HEK293 (cell line): ENCODE measurements around the gene MYO3A.

ENCODE experiments used
- CTCF ChIP-seq: fragments of 450-650 bp; formaldehyde crosslinking; IDR thresholded peaks from 2 replicates; pipeline ENCODE4 v1.5.1; 2016; ENCODE audit warnings: missing biosample characterization, missing genetic modification characterization
- HOXA7 ChIP-seq: sonication (generic); formaldehyde crosslinking; IDR thresholded peaks from 2 replicates; pipeline ENCODE4 v1.8.1; 2022; ENCODE audit warnings: missing genetic modification reagents, borderline replicate concordance
- PRDM10 ChIP-seq: fragments of 450-650 bp; formaldehyde crosslinking; IDR thresholded peaks from 2 replicates; pipeline ENCODE4 v1.5.1; 2016; ENCODE audit warnings: missing biosample characterization, missing genetic modification characterization
- TCF7L2 ChIP-seq: IDR thresholded peaks from 2 replicates; pipeline ENCODE4 v1.6.1; 2011; ENCODE audit warnings: low read depth, mild to moderate bottlenecking, inconsistent platforms, low read length, moderate library complexity, borderline replicate concordance
- ZNF239 ChIP-seq: fragments of 450-650 bp; formaldehyde crosslinking; IDR thresholded peaks from 2 replicates; pipeline ENCODE4 v1.5.1; 2016; ENCODE audit warnings: missing biosample characterization, missing genetic modification characterization
- ZNF274 ChIP-seq, 2 experiments: fragments of 200-500 bp in 1 of 2; fragments of 450-650 bp in 1 of 2; sonication (Bioruptor generic) in 1 of 2; formaldehyde crosslinking in 1 of 2; IDR thresholded peaks; 2 replicates each; pipeline versions ENCODE4 v1.5.1 to v1.6.1; 2014 to 2016; ENCODE audit warnings: borderline replicate concordance in 1 of 2, inconsistent platforms in 1 of 2, low read length in 1 of 2, missing biosample characterization in 1 of 2, missing genetic modification characterization in 1 of 2
- ZNF530 ChIP-seq: fragments of 450-650 bp; formaldehyde crosslinking; IDR thresholded peaks from 2 replicates; pipeline ENCODE4 v1.5.1; 2016; ENCODE audit warnings: low read depth, missing biosample characterization, missing genetic modification characterization
- ZNF792 ChIP-seq: fragments of 450-650 bp; formaldehyde crosslinking; IDR thresholded peaks from 2 replicates; pipeline ENCODE4 v1.5.1; 2016; ENCODE audit warnings: missing biosample characterization, missing genetic modification characterization

GRCh38 chr10:26221541-26221940 lies 287.5 kb downstream of the MYO3A start:
- TF ChIP-seq CTCF (tag by site-specific recombination): no peak
- TF ChIP-seq TCF7L2: no peak
- TF ChIP-seq ZNF239 (tag by site-specific recombination): no peak
- TF ChIP-seq ZNF274 (IDR thresholded peaks at IDR 0.05; ENCODE audit: low read length): no peak
- no peak for TF ChIP-seq ZNF274 (tag by site-specific recombination; IDR thresholded peaks at IDR 0.05; ENCODE audit: borderline replicate concordance)
- no peak for TF ChIP-seq PRDM10
- no peak for TF ChIP-seq ZNF530
- no peak for TF ChIP-seq ZNF792
- TF ChIP-seq HOXA7 (CRISPR knock-in tag): no peak
